Measurements from ENCODE around the gene CDK5. TPM values are rescaled to one million over a fixed set of nuclear protein-coding genes. Genes with fewer than 3 reads are reported as not detected.

Gene CDK5
- polyA plus RNA-seq, 2 of the 4 experiments (the other 2 are of a cell fraction): 29.6 to 51.0 TPM

GRCh38 chr7:151063212-151063561 lies 5.5 kb upstream of the CDK5 start:
- Histone ChIP-seq H3K4me1 (peaks cover 37% of the 10 kb centered on the region), H3K4me3 (peak overlapping the region; percentile 86), H3K4me2 (peak overlapping the region; percentile 92), H3K9me3 (no peaks in the 10 kb centered on the region), H3K27ac (peak overlapping the region; percentile 99)
- DNase-seq (ENCODE audit: low read depth in 1 of 2, low spot score in 1 of 2) (peak in 1 of 2 experiments; percentile 51), FAIRE-seq (no peak), ATAC-seq (no peak)
- WGBS (ENCODE audit: missing lambda C conversion rate): 5% methylated on average over 5 of the region's 11 CpGs
- ChIA-PET POLR2A (interaction anchor here (0.6 to 2.2 kb wide), 4 partner anchors 14 to 86 kb away, joined by 3 to 20 read pairs (median 12); partner anchors contain the start of genes AGAP3 and FASTK), CTCF (interaction anchor here (1.3 to 5.7 kb wide), 11 partner anchors 11 to 165 kb away, joined by 3 to 64 read pairs (median 7); partner anchors contain the start of genes ABCB8 and AGAP3)
- TF ChIP-seq JUN (IDR thresholded peaks at IDR 0.05): peak in 1 of 2 experiments; percentile 28; a peak in 1 of 5 replicates
- TF ChIP-seq FOSB (CRISPR knock-in tag; IDR thresholded peaks at IDR 0.05): no peak
- TF ChIP-seq RAD21 (conservative IDR thresholded peaks at IDR 0.05 in 1 of 2, IDR thresholded peaks at IDR 0.05 in 1 of 2): no peak

GRCh38 chr7:151062399-151063211 lies 4.9 kb upstream of the CDK5 start:
- H3K27ac ChIP-seq: peak overlapping the region; percentile 99
- ATAC-seq: peak; percentile 8 to 55; a peak in 5 of 6 replicates
- CTCF ChIA-PET: interaction anchor here (1.3 to 5.7 kb wide), 12 partner anchors 10 to 164 kb away, joined by 3 to 64 read pairs (median 8); partner anchors contain the start of genes ABCB8 and AGAP3

DNA sequence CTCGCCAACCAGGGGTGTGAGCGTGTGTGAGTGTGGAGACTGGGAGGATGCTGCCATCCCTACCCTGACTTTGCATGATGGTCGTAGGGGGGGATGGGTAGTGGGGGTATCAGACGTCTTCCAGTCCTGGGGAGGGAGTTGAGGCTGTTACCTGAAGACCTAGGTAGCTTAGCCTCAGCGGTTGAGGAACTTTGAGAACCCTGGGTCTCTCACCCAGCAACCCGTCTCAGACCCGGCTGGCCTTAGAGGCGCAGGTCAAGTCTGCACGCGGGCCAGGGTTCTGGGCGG lies 4.4 kb upstream of the CDK5 start:
- Histone ChIP-seq H3K4me3 (peak overlapping the region; percentile 86), H3K27ac (peak overlapping the region; percentile 99), H3K9me3 (no peaks in the 10 kb centered on the region), H3K4me2 (peak overlapping the region; percentile 92), H3K4me1 (peaks cover 39% of the 10 kb centered on the region)
- ATAC-seq (peak in 1 of 2 experiments; percentile 46; a peak in 3 of 6 replicates), DNase-seq (ENCODE audit: low read depth in 1 of 2, low spot score in 1 of 2) (no peak), FAIRE-seq (no peak)
- TF ChIP-seq JUN (IDR thresholded peaks at IDR 0.05) (peak in 1 of 2 experiments; percentile 43; a peak in 2 of 5 replicates), ZSCAN20 (CRISPR knock-in tag; IDR thresholded peaks at IDR 0.05) (no peak), MAZ (IDR thresholded peaks at IDR 0.05; ENCODE audit: borderline replicate concordance, low read depth, low read length) (no peak), HOXB13 (CRISPR knock-in tag; IDR thresholded peaks at IDR 0.05; ENCODE audit: low read depth) (peak; percentile 38; the same call in 1 of the 2 replicates), RFX5 (IDR thresholded peaks at IDR 0.05) (no peak), CBX8 (IDR thresholded peaks at IDR 0.05) (no peak), POLR2A (IDR thresholded peaks at IDR 0.05; ENCODE audit: low read length) (peak; percentile 10; the same call in 1 of the 2 replicates), ZNF302 (CRISPR knock-in tag; IDR thresholded peaks at IDR 0.05) (no peak), SREBF2 (IDR thresholded peaks at IDR 0.05) (no peak), GATA3 (IDR thresholded peaks at IDR 0.05; ENCODE audit: borderline replicate concordance) (no peak)
- TF ChIP-seq, protein P1, sequence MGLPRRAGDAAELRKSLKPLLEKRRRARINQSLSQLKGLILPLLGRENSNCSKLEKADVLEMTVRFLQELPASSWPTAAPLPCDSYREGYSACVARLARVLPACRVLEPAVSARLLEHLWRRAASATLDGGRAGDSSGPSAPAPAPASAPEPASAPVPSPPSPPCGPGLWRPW (IDR thresholded peaks at IDR 0.05): no peak
- TF ChIP-seq, protein P2, sequence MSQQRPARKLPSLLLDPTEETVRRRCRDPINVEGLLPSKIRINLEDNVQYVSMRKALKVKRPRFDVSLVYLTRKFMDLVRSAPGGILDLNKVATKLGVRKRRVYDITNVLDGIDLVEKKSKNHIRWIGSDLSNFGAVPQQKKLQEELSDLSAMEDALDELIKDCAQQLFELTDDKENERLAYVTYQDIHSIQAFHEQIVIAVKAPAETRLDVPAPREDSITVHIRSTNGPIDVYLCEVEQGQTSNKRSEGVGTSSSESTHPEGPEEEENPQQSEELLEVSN (IDR thresholded peaks at IDR 0.05; ENCODE audit: borderline replicate concordance, low read depth): peak; percentile 63; the same call in 1 of the 2 replicates
- TF ChIP-seq, protein P3, sequence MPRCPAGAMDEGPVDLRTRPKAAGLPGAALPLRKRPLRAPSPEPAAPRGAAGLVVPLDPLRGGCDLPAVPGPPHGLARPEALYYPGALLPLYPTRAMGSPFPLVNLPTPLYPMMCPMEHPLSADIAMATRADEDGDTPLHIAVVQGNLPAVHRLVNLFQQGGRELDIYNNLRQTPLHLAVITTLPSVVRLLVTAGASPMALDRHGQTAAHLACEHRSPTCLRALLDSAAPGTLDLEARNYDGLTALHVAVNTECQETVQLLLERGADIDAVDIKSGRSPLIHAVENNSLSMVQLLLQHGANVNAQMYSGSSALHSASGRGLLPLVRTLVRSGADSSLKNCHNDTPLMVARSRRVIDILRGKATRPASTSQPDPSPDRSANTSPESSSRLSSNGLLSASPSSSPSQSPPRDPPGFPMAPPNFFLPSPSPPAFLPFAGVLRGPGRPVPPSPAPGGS (IDR thresholded peaks at IDR 0.05): no peak
- 0% methylated on average over 7 of the region's 11 CpGs for WGBS (ENCODE audit: missing lambda C conversion rate)
- ChIA-PET CTCF (interaction anchor here (1.3 to 5.7 kb wide), 10 partner anchors 12 to 164 kb away, joined by 3 to 64 read pairs (median 8); partner anchors contain the start of genes ABCB8 and AGAP3), POLR2A (interaction anchor here (0.5 to 2.2 kb wide), 8 partner anchors 9 to 37 kb away, joined by 4 to 20 read pairs (median 8); partner anchors contain the start of genes ABCB8, AGAP3 and FASTK)

More at GRCh38 chr7:151062399-151063211, 4.9 kb upstream of the CDK5 start:
- Histone ChIP-seq H3K4me3 (peak overlapping the region; percentile 86), H3K9me3 (no peaks in the 10 kb centered on the region), H3K4me1 (peaks cover 37% of the 10 kb centered on the region), H3K4me2 (peak overlapping the region; percentile 92)
- FAIRE-seq (no peak), DNase-seq (ENCODE audit: low read depth in 1 of 2, low spot score in 1 of 2) (peak; percentile 97 to 98)
- POLR2A ChIA-PET: interaction anchor here (0.5 to 2.2 kb wide), 9 partner anchors 8 to 85 kb away, joined by 3 to 20 read pairs (median 6); partner anchors contain the start of genes ABCB8, AGAP3 and FASTK
- WGBS (ENCODE audit: missing lambda C conversion rate): 4% methylated on average over 10 of the region's 43 CpGs
- TF ChIP-seq NR3C1 (IDR thresholded peaks at IDR 0.05) (no peak), GATA3 (IDR thresholded peaks at IDR 0.05; ENCODE audit: borderline replicate concordance) (0 out of 2 replicates have a peak, but pooled peaks have one; percentile 15), PHF8 (IDR thresholded peaks at IDR 0.05; ENCODE audit: borderline replicate concordance, low read depth) (no peak), PBX3 (IDR thresholded peaks at IDR 0.05) (peak; percentile 52; the same call in 1 of the 2 replicates), JUN (IDR thresholded peaks at IDR 0.05) (peak in 1 of 2 experiments; percentile 38; a peak in 2 of 5 replicates), MAX (IDR thresholded peaks at IDR 0.05) (peak; percentile 97), RARB (CRISPR knock-in tag; IDR thresholded peaks at IDR 0.05) (no peak), HEYL (CRISPR knock-in tag; IDR thresholded peaks at IDR 0.05) (no peak), EHMT2 (IDR thresholded peaks at IDR 0.05; ENCODE audit: low read depth) (no peak), BHLHE40 (IDR thresholded peaks at IDR 0.05; ENCODE audit: low read depth, low read length) (peak; percentile 89), CHD2 (IDR thresholded peaks at IDR 0.05; ENCODE audit: low read length, partially characterized antibody) (peak; percentile 27), POLR2AphosphoS2 (conservative IDR thresholded peaks at IDR 0.05; ENCODE audit: low read length) (no peak), TFCP2L1 (CRISPR knock-in tag; IDR thresholded peaks at IDR 0.05) (0 out of 2 replicates have a peak, but pooled peaks have one; percentile 43), POLR2A (IDR thresholded peaks at IDR 0.05; ENCODE audit: low read length) (peak; percentile 31), SMC3 (IDR thresholded peaks at IDR 0.05) (no peak), MYC (IDR thresholded peaks at IDR 0.05; ENCODE audit: borderline replicate concordance, low read length) (peak; percentile 98), RNF2 (IDR thresholded peaks at IDR 0.05; ENCODE audit: borderline replicate concordance, low read depth) (no peak)
- TF ChIP-seq, protein P4, sequence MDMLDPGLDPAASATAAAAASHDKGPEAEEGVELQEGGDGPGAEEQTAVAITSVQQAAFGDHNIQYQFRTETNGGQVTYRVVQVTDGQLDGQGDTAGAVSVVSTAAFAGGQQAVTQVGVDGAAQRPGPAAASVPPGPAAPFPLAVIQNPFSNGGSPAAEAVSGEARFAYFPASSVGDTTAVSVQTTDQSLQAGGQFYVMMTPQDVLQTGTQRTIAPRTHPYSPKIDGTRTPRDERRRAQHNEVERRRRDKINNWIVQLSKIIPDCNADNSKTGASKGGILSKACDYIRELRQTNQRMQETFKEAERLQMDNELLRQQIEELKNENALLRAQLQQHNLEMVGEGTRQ (IDR thresholded peaks at IDR 0.05): peak; percentile 99

All from A549 (cell line).